NCI-H1930 (cell line): Measurements from ENCODE around the gene GEMIN2.
"Not testable (repeated sequence)": the region's sequence is repeated elsewhere in the genome, so short reads cannot be mapped to it uniquely, and the experiment has no call there.

Experiments
- DNase-seq, 2 experiments: peaks; one replicate each; lab custom pipeline; 2025; lab: John Stamatoyannopoulos, UW

The GEMIN2 gene, protein sequence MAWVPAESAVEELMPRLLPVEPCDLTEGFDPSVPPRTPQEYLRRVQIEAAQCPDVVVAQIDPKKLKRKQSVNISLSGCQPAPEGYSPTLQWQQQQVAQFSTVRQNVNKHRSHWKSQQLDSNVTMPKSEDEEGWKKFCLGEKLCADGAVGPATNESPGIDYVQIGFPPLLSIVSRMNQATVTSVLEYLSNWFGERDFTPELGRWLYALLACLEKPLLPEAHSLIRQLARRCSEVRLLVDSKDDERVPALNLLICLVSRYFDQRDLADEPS

DNA sequence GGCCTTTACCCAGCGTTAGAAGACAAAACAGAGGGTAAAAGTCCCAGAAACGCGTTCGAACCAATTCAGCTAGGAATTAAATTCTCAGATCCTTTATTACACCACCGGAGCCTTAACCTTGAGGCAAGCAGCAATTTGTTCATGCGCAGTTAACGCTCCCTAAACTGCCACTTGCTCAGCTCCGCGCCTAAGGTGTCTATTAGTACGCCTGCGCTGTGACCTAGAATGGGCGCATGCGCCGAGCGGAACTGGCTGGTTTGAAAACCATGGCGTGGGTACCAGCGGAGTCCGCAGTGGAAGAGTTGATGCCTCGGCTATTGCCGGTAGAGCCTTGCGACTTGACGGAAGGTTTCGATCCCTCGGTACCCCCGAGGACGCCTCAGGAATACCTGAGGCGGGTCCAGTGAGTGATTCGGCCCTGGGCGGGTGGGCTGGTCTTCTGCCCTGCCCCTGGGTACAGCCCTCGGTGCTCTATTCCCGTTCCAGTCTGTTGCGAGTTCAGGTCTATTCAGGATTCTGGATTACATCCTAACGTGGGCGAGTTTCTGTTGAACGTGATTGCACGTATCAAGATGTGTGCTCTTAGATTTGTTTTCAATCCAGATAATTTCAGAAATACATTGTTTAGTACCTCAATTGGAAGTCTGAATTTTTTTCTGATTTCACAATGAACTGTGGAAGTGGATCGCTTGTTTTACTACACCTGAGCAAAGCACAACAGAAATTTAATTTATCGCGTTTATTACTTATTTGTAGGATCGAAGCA lies at the start of gene GEMIN2:
Gene GEMIN2, plus strand, starts transcription at position 251 of the 766 bp plus-strand sequence. Its CDS starts 16 bp downstream, at position 267.
- DNase-seq, result peak; percentile 90 to 95

DNA sequence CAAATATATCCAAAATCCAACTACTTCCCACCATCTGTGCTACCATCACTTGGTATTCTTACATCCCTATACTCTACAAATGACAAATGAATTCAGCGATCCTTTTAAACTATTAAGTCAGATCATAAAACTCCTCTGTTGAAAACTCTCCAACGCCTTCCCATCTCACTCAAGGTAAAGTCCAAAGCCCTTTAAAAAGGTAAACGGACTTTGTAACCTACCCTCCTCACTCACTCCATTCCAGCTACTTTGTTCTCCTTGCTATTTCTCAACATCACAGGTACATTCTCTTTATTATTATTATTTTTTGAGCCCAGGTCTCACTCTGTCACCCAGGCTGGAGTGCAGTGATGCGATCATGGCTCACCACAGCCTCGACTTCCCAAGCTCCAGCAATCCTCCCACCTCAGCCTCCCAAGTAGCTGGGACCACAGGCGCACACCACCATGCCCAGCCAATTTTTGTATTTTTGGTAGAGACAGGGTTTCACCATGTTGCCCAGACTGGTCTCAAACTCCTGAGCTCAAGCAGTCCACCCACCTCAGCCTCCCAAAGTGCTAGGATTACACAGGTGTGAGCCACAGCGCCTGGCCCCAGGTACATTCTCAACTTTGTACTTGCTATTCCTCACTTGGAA lies 44.8 kb upstream of the GEMIN2 start:
- not testable (repeated sequence) for DNase-seq

DNA sequence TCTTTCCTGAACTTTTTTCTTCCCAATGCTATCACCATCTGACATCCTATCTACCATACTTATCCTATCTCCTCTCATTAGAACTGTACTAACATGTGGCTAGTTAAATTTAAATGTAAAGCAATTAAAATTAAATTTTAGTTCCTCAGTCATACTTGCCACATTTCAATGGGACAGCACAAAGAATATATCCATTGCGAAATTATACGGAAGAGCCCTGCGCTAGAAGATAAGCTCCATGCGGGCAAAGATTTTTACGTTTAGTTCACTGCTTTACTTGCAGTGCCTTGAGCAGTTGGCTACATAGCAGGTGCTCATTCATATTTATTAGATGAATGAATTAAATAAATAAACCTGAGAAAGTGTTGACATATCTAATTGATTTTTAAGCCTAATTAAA lies 44.2 kb upstream of the GEMIN2 start:
- no peak for DNase-seq

DNA sequence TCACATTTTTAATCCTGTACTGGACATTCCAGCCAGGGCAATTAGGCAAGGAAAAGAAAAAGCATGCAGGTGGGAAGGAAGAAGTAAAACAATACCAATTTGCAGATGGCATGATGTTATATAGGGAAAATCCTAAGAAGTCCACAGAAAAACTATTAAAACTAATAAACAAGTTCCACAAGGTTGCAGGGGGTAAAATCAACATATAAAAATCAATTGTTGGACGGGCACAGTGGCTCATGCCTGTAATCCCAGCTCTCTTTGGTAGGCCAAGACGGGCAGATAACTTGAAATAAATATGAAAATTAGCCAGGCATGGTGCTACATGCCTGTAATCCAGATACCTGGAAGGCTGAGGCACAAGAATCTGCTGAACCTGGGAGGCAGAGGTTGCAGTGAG lies 43.0 kb upstream of the GEMIN2 start:
- DNase-seq, result no peak

DNA sequence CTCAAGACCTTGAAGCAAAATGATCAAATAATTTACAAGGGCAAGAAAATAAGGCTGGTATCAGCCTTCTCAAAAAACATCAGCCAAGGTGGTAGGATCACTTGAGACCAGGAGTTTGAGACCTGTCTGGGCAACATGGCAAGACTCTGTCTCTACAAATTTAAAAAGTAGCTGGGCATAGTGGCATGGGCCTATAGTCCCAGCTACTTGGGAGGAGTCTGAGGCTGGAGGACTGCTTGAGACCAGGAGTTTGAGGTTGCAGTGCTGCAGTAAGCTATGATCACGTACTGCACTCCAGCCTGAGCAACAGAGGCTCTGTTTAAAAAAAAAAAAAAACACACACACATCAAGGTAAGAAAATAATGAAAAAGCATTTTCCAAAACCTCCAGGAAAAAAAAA lies 33.2 kb upstream of the GEMIN2 start:
- no peak for DNase-seq

GRCh38 chr14:39083127-39083526 lies 31.0 kb upstream of the GEMIN2 start:
- no peak for DNase-seq

GRCh38 chr14:39085933-39086332 lies 28.2 kb upstream of the GEMIN2 start:
- no peak for DNase-seq

DNA sequence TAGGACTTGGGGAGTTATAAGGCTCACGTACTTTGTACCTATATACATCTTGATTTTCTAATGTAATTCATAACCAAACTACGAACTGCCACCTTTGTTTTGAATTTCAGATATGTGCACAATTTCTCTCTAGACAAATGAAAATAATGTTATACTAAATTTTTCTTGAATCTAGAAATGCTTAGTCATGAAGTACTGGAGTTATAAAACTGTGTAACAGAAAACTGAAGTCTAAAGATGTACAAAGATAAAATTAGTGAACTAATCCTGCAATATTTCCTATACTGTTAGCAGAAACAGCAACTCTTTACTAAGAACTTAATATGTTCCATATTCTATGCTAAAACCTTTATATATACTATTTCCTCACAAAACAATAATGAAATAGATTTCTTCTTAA lies 26.6 kb upstream of the GEMIN2 start:
- DNase-seq, result no peak

GRCh38 chr14:39090548-39091111 lies 23.5 kb upstream of the GEMIN2 start:
- DNase-seq, result no peak

GRCh38 chr14:39091716-39092115 lies 22.4 kb upstream of the GEMIN2 start:
- no peak for DNase-seq

DNA sequence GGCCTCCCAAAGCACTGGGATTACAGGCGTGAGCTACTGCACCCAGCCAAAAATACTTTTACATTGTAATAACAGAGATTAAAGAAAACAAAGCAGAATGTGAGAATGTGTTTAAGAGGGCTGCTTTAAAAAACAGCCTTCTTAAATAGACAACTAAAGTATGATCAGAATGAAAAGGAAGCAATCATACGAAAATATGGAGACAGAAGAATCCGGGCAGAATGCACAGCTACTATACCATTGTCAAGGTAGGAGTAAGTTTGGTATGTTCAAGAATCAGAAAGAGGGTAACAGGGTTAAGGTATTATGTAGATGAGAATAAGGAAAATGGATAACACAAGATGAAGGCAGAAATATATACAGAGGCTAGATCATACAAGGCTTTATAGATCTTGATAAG lies 19.6 kb upstream of the GEMIN2 start:
- DNase-seq, result no peak

DNA sequence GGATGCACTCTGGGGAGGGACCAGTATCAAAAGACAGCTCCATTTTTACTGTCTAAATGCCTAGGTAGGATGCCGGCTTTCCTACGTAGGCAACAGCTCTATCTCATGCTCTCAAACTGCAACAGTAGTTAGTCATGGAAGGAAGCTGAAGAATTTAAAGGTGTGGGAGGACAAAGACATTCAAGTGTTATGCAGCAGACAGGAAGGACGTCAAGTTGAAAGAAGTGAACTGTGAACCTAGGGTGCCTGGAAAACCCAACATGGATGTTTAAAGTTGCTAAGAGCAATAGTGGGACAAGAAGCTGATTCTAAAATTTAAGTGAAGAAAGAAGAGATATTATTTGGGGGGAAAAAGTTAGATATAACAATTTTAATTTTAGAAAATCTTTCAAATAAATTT lies 17.0 kb upstream of the GEMIN2 start:
- DNase-seq, result no peak

DNA sequence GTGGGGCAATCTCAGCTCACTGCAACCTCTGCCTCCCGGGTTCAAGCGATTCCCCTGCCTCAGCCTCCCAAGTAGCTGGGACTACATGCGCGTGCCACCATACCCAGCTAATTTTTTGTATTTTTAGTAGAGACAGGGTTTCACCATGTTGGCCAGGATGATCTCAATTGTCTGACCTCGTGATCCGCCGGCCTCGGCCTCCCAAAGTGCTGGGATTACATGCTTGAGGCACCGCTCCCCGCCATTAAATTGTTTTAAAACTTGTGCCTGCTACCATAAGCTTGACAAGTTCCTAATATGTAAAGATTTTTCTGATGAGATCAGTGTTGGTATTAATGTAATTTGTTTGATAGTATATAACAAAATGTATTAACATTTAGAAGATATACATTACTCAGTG lies 14.9 kb upstream of the GEMIN2 start:
- not testable (repeated sequence) for DNase-seq

- no peak for DNase-seq
Measured at GRCh38 chr14:39099748-39100147, 14.4 kb upstream of the GEMIN2 start.

DNA sequence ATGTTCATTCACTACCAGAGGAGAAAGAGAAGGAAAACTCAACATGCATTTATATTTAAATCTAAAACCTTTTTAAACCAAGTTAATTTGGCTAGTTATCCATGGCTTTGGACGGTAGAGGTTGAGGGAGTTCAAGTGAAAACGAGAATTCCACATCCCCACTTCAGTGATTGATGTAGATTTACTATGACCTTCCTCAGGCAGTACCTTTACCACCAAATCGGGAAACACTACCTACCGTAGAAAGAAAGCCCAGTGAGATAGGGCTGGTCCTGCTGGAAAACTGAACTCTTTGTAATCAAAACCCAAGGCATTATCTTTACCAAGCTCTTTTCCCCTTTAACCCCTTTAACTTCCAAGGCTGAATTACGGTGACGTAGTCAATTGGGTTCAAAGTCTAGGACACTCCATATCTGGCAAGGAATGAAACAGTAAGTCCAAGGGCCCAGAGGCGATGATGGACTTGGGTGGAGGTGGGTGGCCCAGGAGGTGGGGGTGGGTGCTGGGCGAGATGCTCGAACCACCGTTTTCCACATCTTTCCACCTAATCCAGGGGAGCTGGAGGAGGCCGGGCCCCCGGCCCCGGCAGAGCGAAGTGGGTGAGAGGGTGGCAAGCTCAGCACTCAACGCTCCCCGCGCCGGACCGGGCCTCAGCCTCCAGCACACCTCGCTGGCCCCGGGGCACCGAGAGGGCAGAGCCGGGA lies 11.7 kb upstream of the GEMIN2 start:
- DNase-seq, result no peak

DNA sequence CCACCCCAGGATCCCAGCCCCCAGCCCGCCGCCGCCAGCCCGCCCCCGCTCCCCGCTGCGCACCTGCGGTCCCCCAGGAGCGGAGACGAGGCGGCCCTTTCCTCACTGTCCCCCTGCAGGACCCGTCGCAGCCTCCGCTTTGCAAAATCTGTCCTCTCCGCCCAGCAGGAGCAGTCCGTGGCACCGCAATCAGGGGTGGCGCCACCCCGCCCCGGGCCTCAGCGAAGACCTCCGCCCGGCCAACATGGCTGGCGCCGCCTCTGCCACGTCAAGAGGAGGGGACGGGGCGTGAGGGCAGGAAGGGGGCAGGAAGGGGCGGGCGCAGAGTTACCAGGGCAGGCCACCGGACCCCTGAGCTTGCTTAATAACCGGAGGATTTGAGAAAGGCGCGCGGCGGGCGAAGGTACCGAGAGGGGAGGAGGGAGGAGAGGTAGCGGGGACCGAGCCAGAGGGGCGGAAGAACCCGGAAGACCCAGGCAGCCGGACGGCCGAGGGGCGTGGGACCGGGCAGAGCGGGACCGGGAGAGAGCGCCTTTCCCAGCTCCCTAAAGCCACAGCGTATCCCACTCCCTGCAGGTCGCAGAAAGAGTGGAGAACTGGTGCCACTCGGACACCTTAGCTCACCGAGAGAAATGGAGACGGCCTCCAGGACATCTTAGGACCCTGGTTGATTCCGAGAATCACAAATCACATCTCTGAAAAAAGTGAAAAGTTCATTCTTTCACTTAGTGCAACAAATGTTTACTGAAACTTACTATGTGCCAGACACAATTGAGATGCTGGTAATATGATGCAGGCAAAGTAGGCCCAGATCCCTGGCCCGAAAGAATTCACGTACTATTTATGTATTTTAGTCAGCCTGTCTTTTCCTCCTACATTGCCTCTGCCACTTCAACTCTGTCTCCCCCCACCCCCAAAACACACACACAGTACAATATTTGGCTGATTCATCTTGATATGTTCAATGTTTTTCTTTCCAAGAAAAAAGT lies 10.9 kb upstream of the GEMIN2 start, which contains the start of gene SEC23A:
Gene SEC23A, minus strand, starts transcription at position 267 of the 989 bp plus-strand sequence. CDS start 7,117 bp downstream, outside the sequence.
- DNase-seq, result peak; percentile 76 to 81

DNA sequence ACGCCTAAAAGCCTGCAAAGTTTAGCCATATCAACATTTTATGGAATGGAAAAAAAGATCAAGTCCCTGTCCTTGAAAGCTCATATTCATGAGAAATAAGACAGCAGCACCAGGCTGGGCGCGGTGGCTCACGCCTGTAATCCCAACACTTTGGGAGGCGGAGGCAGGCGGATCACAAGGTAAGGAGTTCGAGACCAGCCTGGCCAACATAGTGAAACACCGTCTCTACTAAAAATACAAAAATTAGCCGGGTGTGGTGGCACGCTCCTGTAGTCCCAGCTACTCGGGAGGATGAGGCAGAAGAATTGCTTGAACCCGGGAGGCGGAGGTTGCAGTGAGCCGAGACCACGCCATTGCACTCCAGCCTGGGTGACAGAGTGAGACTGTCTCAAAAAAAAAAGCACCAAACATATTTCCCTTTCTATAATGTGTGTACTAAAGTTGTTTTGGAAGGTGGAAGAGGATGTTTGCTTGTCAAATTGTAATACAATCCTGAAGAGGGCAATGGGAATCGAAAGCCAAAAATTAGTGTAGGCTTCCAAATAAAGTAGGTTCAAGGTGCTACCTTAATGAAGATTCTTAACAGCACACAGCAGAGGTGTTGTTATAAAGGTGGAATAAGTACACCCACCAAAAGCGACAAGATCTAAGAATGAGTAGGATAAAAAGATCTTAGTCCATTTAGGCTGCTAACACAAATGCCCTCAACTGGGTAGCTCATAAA lies 9.9 kb upstream of the GEMIN2 start:
- not testable (repeated sequence) for DNase-seq

GRCh38 chr14:39107591-39107996 lies 6.5 kb upstream of the GEMIN2 start:
- no peak for DNase-seq

- DNase-seq, result no peak
Measured at GRCh38 chr14:39108791-39109190, 5.3 kb upstream of the GEMIN2 start.
